NB4 (cell line): Measurements from ENCODE around the gene STARD10.
"Not testable (repeated sequence)": the region's sequence is repeated elsewhere in the genome, so short reads cannot be mapped to it uniquely, and the experiment has no call there.

Source experiments
- DNase-seq: peaks from one replicate; pipeline ENCODE4 v3.0.0; 2010; ENCODE audit warnings: low read depth
- H3K4me3 ChIP-seq: one replicate; pipeline ENCODE4 v1.5.1; 2011; ENCODE audit warnings: mild to moderate bottlenecking, low read depth, low read length, moderate library complexity
- CTCF ChIP-seq: IDR thresholded peaks from one replicate; pipeline ENCODE4 v1.5.1; 2012; ENCODE audit warnings: low read depth, low read length
- MAX ChIP-seq: IDR thresholded peaks from 2 replicates; pipeline ENCODE4 v1.6.1; 2011; ENCODE audit warnings: low read depth, low read length
- MYC ChIP-seq: IDR thresholded peaks from 2 replicates; pipeline ENCODE4 v1.6.1; 2011; ENCODE audit warnings: low read depth, low read length
- POLR2A ChIP-seq: IDR thresholded peaks from 2 replicates; pipeline ENCODE4 v1.6.1; 2011; ENCODE audit warnings: mild to moderate bottlenecking; ENCODE audit not compliant: insufficient read length; ENCODE audit errors: extremely low read depth

Gene STARD10

GRCh38 chr11:72831521-72832300 lies 37.9 kb upstream of the STARD10 start:
- peak; percentile 80 for DNase-seq
- H3K4me3 ChIP-seq, result no peak overlapping the region
- TF ChIP-seq MYC (no peak), CTCF (peak; percentile 93), POLR2A (peak; percentile 30), MAX (peak; percentile 71; the same call in 1 of the 2 replicates)

GRCh38 chr11:72829884-72830533 lies 36.2 kb upstream of the STARD10 start:
- TF ChIP-seq MYC (no peak), POLR2A (no peak), CTCF (no peak), MAX (no peak)
- H3K4me3 ChIP-seq, result no peak overlapping the region
- DNase-seq, result peak; percentile 11

- TF ChIP-seq MAX, result no peak
- no peak for TF ChIP-seq CTCF
- no peak for TF ChIP-seq POLR2A
- TF ChIP-seq MYC, result no peak
- DNase-seq, result no peak
- H3K4me3 ChIP-seq, result no peak overlapping the region
Observed at GRCh38 chr11:72829178-72829577, 35.3 kb upstream of the STARD10 start.

GRCh38 chr11:72828692-72829101 lies 34.9 kb upstream of the STARD10 start:
- no peak for DNase-seq
- no peak overlapping the region for H3K4me3 ChIP-seq
- TF ChIP-seq MAX (no peak), POLR2A (no peak), MYC (no peak), CTCF (no peak)

GRCh38 chr11:72828081-72828567 lies 34.3 kb upstream of the STARD10 start:
- no peak for TF ChIP-seq CTCF
- TF ChIP-seq MAX, result no peak
- no peak for TF ChIP-seq MYC
- no peak for TF ChIP-seq POLR2A
- H3K4me3 ChIP-seq, result no peak overlapping the region
- peak; percentile 39 for DNase-seq

GRCh38 chr11:72827656-72828055 lies 33.8 kb upstream of the STARD10 start:
- not testable (repeated sequence) for H3K4me3 ChIP-seq, DNase-seq
